IMR-90 (cell line): Measurements from ENCODE around the gene SLC25A6. TPM values are rescaled to one million over a fixed set of nuclear protein-coding genes. Genes with fewer than 3 reads are reported as not detected.

Experiments
- ATAC-seq: fragments of 200-7000 bp; cut with Tn5 transposase; 2 replicates; pipeline ENCODE4 v1.9.1; 2020; ENCODE audit warnings: low read depth, mild to moderate bottlenecking, moderate library complexity
- BruUV-seq: library from RNA; stranded (reverse); fragments of 400-500 nt; replicated peaks from 2 replicates; lab custom pipeline; 2021; lab: Mats Ljungman, UMichigan
- CTCF ChIA-PET: fragments of 300-600 bp; formaldehyde crosslinking; extraction: SDS; loops from one replicate; lab custom pipeline; 2021; ENCODE audit warnings: antibody characterized with exemption; lab: Yijun Ruan, JAX
- POLR2A ChIA-PET: fragments of 300-600 bp; sonication (Branson Sonifier 250); formaldehyde crosslinking; loops from one replicate; lab custom pipeline; 2022; ENCODE audit warnings: antibody characterized with exemption; ENCODE audit not compliant: unreplicated experiment; lab: Charles Lee
- DNase-seq: peaks from one replicate; pipeline ENCODE4 v3.0.0; 2013
- H2AFZ ChIP-seq: replicated peaks from 2 replicates; pipeline ENCODE3; 2013; ENCODE audit warnings: low read length, mild to moderate bottlenecking; ENCODE audit not compliant: poor library complexity
- H2AK5ac ChIP-seq: 2 replicates; pipeline ENCODE4 v1.6.1; 2013; ENCODE audit warnings: low read depth, low read length, inconsistent platforms
- H2AK9ac ChIP-seq: replicated peaks from 2 replicates; pipeline ENCODE3; 2013; ENCODE audit warnings: mild to moderate bottlenecking, low read depth, low read length, moderate library complexity; ENCODE audit not compliant: poor library complexity
- H2BK120ac ChIP-seq: 2 replicates; pipeline ENCODE4 v1.6.1; 2013; ENCODE audit warnings: low read depth, low read length, inconsistent platforms
- H2BK15ac ChIP-seq: 3 replicates; pipeline ENCODE4 v1.6.1; 2013; ENCODE audit warnings: low read depth, low read length, inconsistent platforms
- H2BK20ac ChIP-seq: 2 replicates; pipeline ENCODE4 v1.6.1; 2013; ENCODE audit warnings: low read depth, mild to moderate bottlenecking, inconsistent platforms, low read length, moderate library complexity
- H2BK5ac ChIP-seq: 2 replicates; pipeline ENCODE4 v1.6.1; 2013; ENCODE audit warnings: mild to moderate bottlenecking, low read depth, low read length, inconsistent platforms; ENCODE audit not compliant: poor library complexity, severe bottlenecking
- H3K14ac ChIP-seq: replicated peaks from 2 replicates; pipeline ENCODE4 v1.6.1; 2013; ENCODE audit warnings: low read depth, low read length, inconsistent platforms
- H3K18ac ChIP-seq: 2 replicates; pipeline ENCODE4 v1.6.1; 2013; ENCODE audit warnings: low read depth, low read length, control low read depth
- H3K23ac ChIP-seq: 2 replicates; pipeline ENCODE4 v1.6.1; 2013; ENCODE audit warnings: low read depth, low read length, inconsistent platforms
- H3K27ac ChIP-seq: 2 replicates; pipeline ENCODE4 v1.5.1; 2013; ENCODE audit warnings: mild to moderate bottlenecking, control low read depth, low read length; ENCODE audit not compliant: insufficient read depth
- H3K27me3 ChIP-seq: 2 replicates; pipeline ENCODE4 v1.6.1; 2013; ENCODE audit warnings: low read length; ENCODE audit not compliant: control insufficient read depth, insufficient read depth
- H3K36me3 ChIP-seq: 2 replicates; pipeline ENCODE4 v1.6.1; 2013; ENCODE audit warnings: low read length, mixed read lengths; ENCODE audit not compliant: control insufficient read depth, insufficient read depth
- H3K4ac ChIP-seq: 2 replicates; pipeline ENCODE4 v1.6.1; 2013; ENCODE audit warnings: low read depth, low read length, inconsistent platforms
- H3K4me1 ChIP-seq: 2 replicates; pipeline ENCODE4 v1.6.1; 2013; ENCODE audit warnings: low read length, mixed read lengths; ENCODE audit not compliant: control insufficient read depth, insufficient read depth
- H3K4me2 ChIP-seq: 2 replicates; pipeline ENCODE4 v1.6.1; 2013; ENCODE audit warnings: low read depth, mild to moderate bottlenecking, control low read depth, low read length, moderate library complexity
- H3K4me3 ChIP-seq: 2 replicates; pipeline ENCODE4 v1.5.1; 2013; ENCODE audit warnings: low read depth, mild to moderate bottlenecking, control low read depth, low read length, moderate library complexity; ENCODE audit not compliant: insufficient read depth
- H3K56ac ChIP-seq: 2 replicates; pipeline ENCODE4 v1.6.1; 2013; ENCODE audit warnings: low read length, inconsistent platforms; ENCODE audit not compliant: insufficient read depth; ENCODE audit errors: extremely low read depth
- H3K79me1 ChIP-seq, 2 experiments: 2 replicates each; pipeline ENCODE4 v1.6.1; 2013; ENCODE audit warnings: low read length in 2 of 2, inconsistent platforms in 1 of 2, low read depth in 1 of 2
- H3K9ac ChIP-seq: 2 replicates; pipeline ENCODE4 v1.6.1; 2013; ENCODE audit warnings: low read depth, low read length, control low read depth
- H3K9me1 ChIP-seq: 2 replicates; pipeline ENCODE4 v1.6.1; 2013; ENCODE audit warnings: low read length, inconsistent platforms; ENCODE audit not compliant: insufficient read depth
- H3K9me3 ChIP-seq: 2 replicates; pipeline ENCODE4 v1.6.1; 2013; ENCODE audit warnings: low read length; ENCODE audit not compliant: control insufficient read depth, insufficient read depth
- H4K20me1 ChIP-seq: 2 replicates; pipeline ENCODE4 v1.6.1; 2013; ENCODE audit warnings: low read length, inconsistent platforms; ENCODE audit not compliant: insufficient read depth
- H4K5ac ChIP-seq: 2 replicates; pipeline ENCODE4 v1.6.1; 2013; ENCODE audit warnings: mild to moderate bottlenecking, low read depth, low read length, control low read depth
- H4K8ac ChIP-seq, 2 experiments: 2 replicates each; pipeline ENCODE4 v1.6.1; 2013; ENCODE audit warnings: low read depth in 2 of 2, low read length in 2 of 2, control low read depth in 1 of 2, inconsistent platforms in 1 of 2
- H4K91ac ChIP-seq: 2 replicates; pipeline ENCODE4 v1.6.1; 2013; ENCODE audit warnings: low read depth, low read length, inconsistent platforms; ENCODE audit not compliant: insufficient read depth
- CEBPB ChIP-seq: IDR thresholded peaks from 2 replicates; pipeline ENCODE4 v1.6.1; 2012; ENCODE audit warnings: low read depth, low read length, improper control_type of control experiment
- ELK1 ChIP-seq: fragments of 150-350 bp; IDR thresholded peaks from 2 replicates; pipeline ENCODE4 v1.6.1; 2016; ENCODE audit warnings: low read depth, mild to moderate bottlenecking, low read length, moderate library complexity, borderline replicate concordance
- MAZ ChIP-seq: IDR thresholded peaks from 2 replicates; pipeline ENCODE4 v1.6.1; 2012; ENCODE audit warnings: low read depth, mild to moderate bottlenecking, low read length, improper control_type of control experiment, moderate library complexity, borderline replicate concordance
- MXI1 ChIP-seq: IDR thresholded peaks from 2 replicates; pipeline ENCODE4 v1.6.1; 2012; ENCODE audit warnings: low read depth, mild to moderate bottlenecking, low read length, moderate library complexity, borderline replicate concordance
- RCOR1 ChIP-seq: IDR thresholded peaks from 2 replicates; pipeline ENCODE4 v1.6.1; 2012; ENCODE audit warnings: mild to moderate bottlenecking, low read length, improper control_type of control experiment; ENCODE audit not compliant: insufficient replicate concordance
- RFX5 ChIP-seq: IDR thresholded peaks from 2 replicates; pipeline ENCODE4 v1.8.0; 2012; ENCODE audit warnings: low read depth, mild to moderate bottlenecking, low read length, moderate library complexity
- SMC3 ChIP-seq: fragments of 150-350 bp; IDR thresholded peaks from 2 replicates; pipeline ENCODE4 v1.6.1; 2016; ENCODE audit warnings: low read depth, mild to moderate bottlenecking, antibody characterized with exemption, low read length, moderate library complexity
- WGBS, 2 experiments: methylation state at CpG; one replicate each; pipeline versions ENCODE4 v1.1.5 to v1.1.7; 2013; ENCODE audit warnings: missing lambda C conversion rate in 2 of 2; ENCODE audit not compliant: insufficient read length in 1 of 2; ENCODE audit errors: extremely low coverage in 2 of 2; 5-methylcytosine and 5-hydroxymethylcytosine counted together
- dilution Hi-C: fragments of 300-500 bp; cut with HindIII; formaldehyde crosslinking; loops from one replicate; pipeline ENCODE4 v1.14.3; 2018; ENCODE audit warnings: low sequenced_read_pairs; ENCODE audit not compliant: unreplicated experiment
- in situ Hi-C: fragments of 300-500 bp; cut with MboI; formaldehyde crosslinking; loops from 3 replicates; pipeline ENCODE4 v1.14.3; 2019; ENCODE audit warnings: low sequenced_read_pairs, inconsistent platforms, mixed read lengths
- intact Hi-C: fragments of 100-400 bp; cut with micrococcal nuclease; formaldehyde crosslinking; loops from 2 replicates; pipeline ENCODE4 v1.10.0; 2022
- polyA plus RNA-seq, 3 experiments: library from polyadenylated mRNA; depleted of rRNA; stranded (reverse); fragments of >200 nt; gene quantifications; 2 replicates each; pipeline ENCODE4 v1.2.3, GENCODE V29; 2012; ENCODE audit warnings: low replicate concordance in 1 of 3
- total RNA-seq: library from RNA; depleted of rRNA; stranded (reverse); fragments of >200 nt; gene quantifications from 2 replicates; pipeline ENCODE4 v1.2.3, GENCODE V29; 2012
- TF ChIP-seq, protein P1 (sequence below): fragments of 150-350 bp; IDR thresholded peaks from 2 replicates; pipeline ENCODE4 v1.6.1; 2017; ENCODE audit warnings: mild to moderate bottlenecking, antibody characterized with exemption, low read length, low read depth

Gene SLC25A6
- total and polyA plus RNA-seq, 2 of the 4 experiments (the other 2 are of a cell fraction): 166 to 565 TPM

GRCh38 chrX:1361910-1362309 lies 30.0 kb downstream of the SLC25A6 start:
- H3K9me1 ChIP-seq: no peaks in the 10 kb centered on the region
- no peak for TF ChIP-seq RFX5
- no peak for TF ChIP-seq CEBPB
- TF ChIP-seq ELK1: no peak
- TF ChIP-seq MAZ: no peak
- no peak for TF ChIP-seq RCOR1
- TF ChIP-seq SMC3: no peak
- no peak for TF ChIP-seq MXI1
- TF ChIP-seq, protein P1, sequence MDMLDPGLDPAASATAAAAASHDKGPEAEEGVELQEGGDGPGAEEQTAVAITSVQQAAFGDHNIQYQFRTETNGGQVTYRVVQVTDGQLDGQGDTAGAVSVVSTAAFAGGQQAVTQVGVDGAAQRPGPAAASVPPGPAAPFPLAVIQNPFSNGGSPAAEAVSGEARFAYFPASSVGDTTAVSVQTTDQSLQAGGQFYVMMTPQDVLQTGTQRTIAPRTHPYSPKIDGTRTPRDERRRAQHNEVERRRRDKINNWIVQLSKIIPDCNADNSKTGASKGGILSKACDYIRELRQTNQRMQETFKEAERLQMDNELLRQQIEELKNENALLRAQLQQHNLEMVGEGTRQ: no peak
- H3K56ac ChIP-seq: no peak overlapping the region
- H2BK120ac ChIP-seq: no peak overlapping the region
- POLR2A ChIA-PET: no interaction called here
- H3K23ac ChIP-seq: no peak overlapping the region
- H2BK5ac ChIP-seq: no peak overlapping the region
- no peaks in the 10 kb centered on the region for H4K20me1 ChIP-seq
- H4K5ac ChIP-seq: no peak overlapping the region
- no peaks in the 10 kb centered on the region for H3K27me3 ChIP-seq
- peaks cover 11% of the 10 kb centered on the region for H3K9me3 ChIP-seq
- H3K9ac ChIP-seq: no peak overlapping the region
- DNase-seq (no peak), ATAC-seq (no peak)
- no peaks in the 10 kb centered on the region for H3K4me1 ChIP-seq
- no TSS peak for BruUV-seq
- WGBS, 2 experiments: 90% methylated on average over 2 of the region's 2 CpGs; no CpG with 5 or more reads in 1 of the 2 experiments
- no peak overlapping the region for H2BK20ac ChIP-seq
- H3K4me3 ChIP-seq: no peak overlapping the region
- H4K8ac ChIP-seq: no peak overlapping the region
- CTCF ChIA-PET: no interaction called here
- H3K4me2 ChIP-seq: no peak overlapping the region
- no peak overlapping the region for H2AK5ac ChIP-seq
- no peak overlapping the region for H2BK15ac ChIP-seq
- no peak overlapping the region for H3K4ac ChIP-seq
- no peak overlapping the region for H2AK9ac ChIP-seq
- H3K18ac ChIP-seq: no peak overlapping the region
- dilution Hi-C loops (no loop called here), in situ Hi-C loops (no loop called here), intact Hi-C loops (no loop called here)
- no peak overlapping the region for H2AFZ ChIP-seq
- H3K27ac ChIP-seq: no peak overlapping the region
- no peak overlapping the region for H3K14ac ChIP-seq
- H3K79me1 ChIP-seq: no peaks in the 10 kb centered on the region
- H3K36me3 ChIP-seq: peaks cover 9% of the 10 kb centered on the region
- H4K91ac ChIP-seq: no peak overlapping the region
